ENCODE results near the gene BBS9.

DNA sequence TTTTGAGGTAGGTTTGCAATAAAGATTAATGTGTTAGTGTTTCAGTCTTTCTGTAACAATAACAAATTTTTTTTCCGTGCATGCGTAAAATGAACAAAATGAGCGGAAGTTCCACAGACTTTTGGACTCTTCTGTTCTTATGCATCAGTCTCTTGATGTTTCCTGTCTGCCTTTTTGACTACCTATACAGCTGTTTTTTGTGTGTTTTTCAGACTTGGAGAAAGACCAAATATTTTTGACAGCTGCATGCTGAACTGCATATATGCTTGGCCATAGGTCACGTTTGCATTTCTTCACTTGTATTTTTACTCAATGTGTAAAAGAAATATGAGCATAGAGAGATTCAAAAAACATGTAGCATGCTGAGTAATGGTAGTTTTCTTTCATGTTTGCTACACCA is 119.3 kb downstream of the BBS9 start:
- TF ChIP-seq CTCF (IDR thresholded peaks at IDR 0.05) = no peak
- no peak for TF ChIP-seq POLR2A (IDR thresholded peaks at IDR 0.05)

Measured in right lobe of liver (tissue), 4 donors.